Measurements from ENCODE around the gene CEP44.
"Not testable (repeated sequence)": the region's sequence is repeated elsewhere in the genome, so short reads cannot be mapped to it uniquely, and the experiment has no call there.

The CEP44 gene

GRCh38 chr4:174278467-174278866 lies 5.2 kb upstream of the CEP44 start:
- DNase-seq (ENCODE audit: low read depth) = no peak

- no peak for DNase-seq (ENCODE audit: low read depth)
These were observed 4.1 kb upstream of the CEP44 start for GRCh38 chr4:174279433-174280155.

- DNase-seq (ENCODE audit: low read depth) = no peak
These were observed 2.5 kb upstream of the CEP44 start for GRCh38 chr4:174281182-174281737.

GRCh38 chr4:174281901-174282300 lies 1.8 kb upstream of the CEP44 start:
- DNase-seq (ENCODE audit: low read depth) = no peak

GRCh38 chr4:174282836-174283506 lies 740 bp upstream of the CEP44 start:
- peak; percentile 70 for DNase-seq (ENCODE audit: low read depth)

GRCh38 chr4:174284487-174284886 lies 776 bp downstream of the CEP44 start:
- DNase-seq (ENCODE audit: low read depth) = no peak

- DNase-seq (ENCODE audit: low read depth) = no peak
These were observed 3.2 kb downstream of the CEP44 start for GRCh38 chr4:174286870-174287269.

- DNase-seq (ENCODE audit: low read depth) = no peak
These were observed 8.8 kb downstream of the CEP44 start for GRCh38 chr4:174292473-174292872.

- not testable (repeated sequence) for DNase-seq (ENCODE audit: low read depth)
These were observed 10.9 kb downstream of the CEP44 start for GRCh38 chr4:174294641-174295040.

GRCh38 chr4:174295142-174295541 lies 11.4 kb downstream of the CEP44 start:
- not testable (repeated sequence) for DNase-seq (ENCODE audit: low read depth)

- no peak for DNase-seq (ENCODE audit: low read depth)
These were observed 20.0 kb downstream of the CEP44 start for GRCh38 chr4:174303687-174304086.

GRCh38 chr4:174304664-174305063 lies 21.0 kb downstream of the CEP44 start:
- DNase-seq (ENCODE audit: low read depth) = no peak

- DNase-seq (ENCODE audit: low read depth) = no peak
These were observed 22.2 kb downstream of the CEP44 start for GRCh38 chr4:174305961-174306360.

- DNase-seq (ENCODE audit: low read depth) = no peak
These were observed 24.0 kb downstream of the CEP44 start for GRCh38 chr4:174307694-174308093.

GRCh38 chr4:174312993-174313392 lies 29.3 kb downstream of the CEP44 start:
- no peak for DNase-seq (ENCODE audit: low read depth)

GRCh38 chr4:174314274-174314673 lies 30.6 kb downstream of the CEP44 start:
- no peak for DNase-seq (ENCODE audit: low read depth)

- DNase-seq (ENCODE audit: low read depth) = no peak
These were observed 31.1 kb downstream of the CEP44 start for GRCh38 chr4:174314770-174315169.

- DNase-seq (ENCODE audit: low read depth) = no peak
These were observed 32.8 kb downstream of the CEP44 start for GRCh38 chr4:174316546-174316945.

- no peak for DNase-seq (ENCODE audit: low read depth)
These were observed 33.2 kb downstream of the CEP44 start for GRCh38 chr4:174316954-174317353.

- DNase-seq (ENCODE audit: low read depth) = no peak
These were observed 33.8 kb downstream of the CEP44 start for GRCh38 chr4:174317531-174317930.

- no peak for DNase-seq (ENCODE audit: low read depth)
These were observed 35.4 kb downstream of the CEP44 start for GRCh38 chr4:174318829-174319764.

- DNase-seq (ENCODE audit: low read depth) = no peak
These were observed 36.9 kb downstream of the CEP44 start for GRCh38 chr4:174320494-174321199.

Measured in activated T-cell treated with anti-CD3 and anti-CD28 coated beads for 24 hours (primary cell).